GM10248 (cell line): ENCODE results near the gene NPIPB2.

Experiments
- CTCF ChIA-PET: fragments of 300-600 bp; sonication (Branson Sonifier 250); formaldehyde crosslinking; extraction: SDS; loops from one replicate; lab custom pipeline; 2021; ENCODE audit warnings: antibody characterized with exemption; lab: Yijun Ruan, JAX
- POLR2A ChIA-PET: fragments of 350-650 bp; sonication (Branson Sonifier 250); formaldehyde crosslinking; extraction: SDS; loops from one replicate; lab custom pipeline; 2020; ENCODE audit warnings: antibody characterized with exemption; lab: Yijun Ruan, JAX
- DNase-seq: peaks from one replicate; pipeline ENCODE4 v3.0.0; 2012; ENCODE audit errors: extremely low spot score
- TF ChIP-seq, protein P1 (sequence below): IDR thresholded peaks from 2 replicates; pipeline ENCODE4 v1.5.1; 2012; ENCODE audit warnings: mild to moderate bottlenecking, low read depth; ENCODE audit errors: extremely low read depth, missing control alignments, control extremely low read depth

Gene NPIPB2

GRCh38 chr16:11914210-11915113, 27.4 kb downstream of the NPIPB2 start:
- DNase-seq: no peak
- TF ChIP-seq, protein P1, sequence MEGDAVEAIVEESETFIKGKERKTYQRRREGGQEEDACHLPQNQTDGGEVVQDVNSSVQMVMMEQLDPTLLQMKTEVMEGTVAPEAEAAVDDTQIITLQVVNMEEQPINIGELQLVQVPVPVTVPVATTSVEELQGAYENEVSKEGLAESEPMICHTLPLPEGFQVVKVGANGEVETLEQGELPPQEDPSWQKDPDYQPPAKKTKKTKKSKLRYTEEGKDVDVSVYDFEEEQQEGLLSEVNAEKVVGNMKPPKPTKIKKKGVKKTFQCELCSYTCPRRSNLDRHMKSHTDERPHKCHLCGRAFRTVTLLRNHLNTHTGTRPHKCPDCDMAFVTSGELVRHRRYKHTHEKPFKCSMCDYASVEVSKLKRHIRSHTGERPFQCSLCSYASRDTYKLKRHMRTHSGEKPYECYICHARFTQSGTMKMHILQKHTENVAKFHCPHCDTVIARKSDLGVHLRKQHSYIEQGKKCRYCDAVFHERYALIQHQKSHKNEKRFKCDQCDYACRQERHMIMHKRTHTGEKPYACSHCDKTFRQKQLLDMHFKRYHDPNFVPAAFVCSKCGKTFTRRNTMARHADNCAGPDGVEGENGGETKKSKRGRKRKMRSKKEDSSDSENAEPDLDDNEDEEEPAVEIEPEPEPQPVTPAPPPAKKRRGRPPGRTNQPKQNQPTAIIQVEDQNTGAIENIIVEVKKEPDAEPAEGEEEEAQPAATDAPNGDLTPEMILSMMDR: no peak
- ChIA-PET POLR2A (no interaction called here), CTCF (interaction anchor here (1.0 to 1.7 kb wide), 3 partner anchors 34 to 518 kb away, joined by 3 to 5 read pairs (median 4); no protein-coding TSS in a partner anchor)

- TF ChIP-seq, protein P1: no peak
- CTCF ChIA-PET: interaction anchor here (1.0 to 1.7 kb wide), 3 partner anchors 35 to 517 kb away, joined by 3 to 5 read pairs (median 4); no protein-coding TSS in a partner anchor
- no peak for DNase-seq
- POLR2A ChIA-PET: no interaction called here
Observed at GRCh38 chr16:11913425-11914079, 28.3 kb downstream of the NPIPB2 start.

DNA sequence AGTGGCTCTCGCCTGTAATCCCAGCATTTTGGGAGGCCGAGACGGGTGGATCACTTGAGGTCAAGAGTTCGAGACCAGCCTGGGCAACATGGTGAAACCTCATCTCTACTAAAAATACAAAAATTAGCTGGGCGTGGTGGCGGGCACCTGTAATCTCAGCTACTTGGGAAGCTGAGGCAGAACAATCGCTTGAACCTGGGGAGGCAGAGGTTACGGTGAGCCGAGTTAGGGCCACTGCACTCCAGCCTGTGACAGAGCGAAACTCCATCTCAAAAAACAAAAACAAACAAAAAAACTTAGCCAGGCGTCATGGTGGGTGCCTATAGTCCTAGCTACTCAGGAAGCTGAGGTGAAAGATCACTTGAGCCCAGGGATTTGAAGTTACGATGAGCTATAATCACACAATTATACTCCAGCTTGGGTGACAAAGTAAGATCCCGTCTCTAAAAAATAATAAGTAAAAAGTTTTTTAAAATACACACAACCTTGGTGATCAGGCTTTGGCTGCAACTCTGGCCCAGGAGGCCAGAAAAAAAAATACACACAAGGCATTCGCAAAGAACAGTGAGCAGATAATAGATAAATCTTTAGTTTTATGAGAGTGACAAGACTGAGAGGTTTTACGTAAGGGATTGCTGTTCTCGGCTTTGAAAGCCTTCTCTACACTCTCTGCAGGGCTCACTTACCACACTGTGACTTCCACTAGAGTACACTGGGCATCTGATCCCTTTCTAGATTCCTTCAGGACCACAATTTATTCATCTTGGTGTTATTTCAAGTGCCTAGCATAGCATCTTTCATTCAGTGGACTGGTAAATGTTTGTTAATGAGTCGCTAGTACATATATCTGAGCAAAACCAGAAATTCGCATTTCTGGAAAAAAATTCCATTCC, 31.9 kb downstream of the NPIPB2 start:
- POLR2A ChIA-PET: no interaction called here
- TF ChIP-seq, protein P1: no peak
- CTCF ChIA-PET: no interaction called here
- DNase-seq: no peak

DNA sequence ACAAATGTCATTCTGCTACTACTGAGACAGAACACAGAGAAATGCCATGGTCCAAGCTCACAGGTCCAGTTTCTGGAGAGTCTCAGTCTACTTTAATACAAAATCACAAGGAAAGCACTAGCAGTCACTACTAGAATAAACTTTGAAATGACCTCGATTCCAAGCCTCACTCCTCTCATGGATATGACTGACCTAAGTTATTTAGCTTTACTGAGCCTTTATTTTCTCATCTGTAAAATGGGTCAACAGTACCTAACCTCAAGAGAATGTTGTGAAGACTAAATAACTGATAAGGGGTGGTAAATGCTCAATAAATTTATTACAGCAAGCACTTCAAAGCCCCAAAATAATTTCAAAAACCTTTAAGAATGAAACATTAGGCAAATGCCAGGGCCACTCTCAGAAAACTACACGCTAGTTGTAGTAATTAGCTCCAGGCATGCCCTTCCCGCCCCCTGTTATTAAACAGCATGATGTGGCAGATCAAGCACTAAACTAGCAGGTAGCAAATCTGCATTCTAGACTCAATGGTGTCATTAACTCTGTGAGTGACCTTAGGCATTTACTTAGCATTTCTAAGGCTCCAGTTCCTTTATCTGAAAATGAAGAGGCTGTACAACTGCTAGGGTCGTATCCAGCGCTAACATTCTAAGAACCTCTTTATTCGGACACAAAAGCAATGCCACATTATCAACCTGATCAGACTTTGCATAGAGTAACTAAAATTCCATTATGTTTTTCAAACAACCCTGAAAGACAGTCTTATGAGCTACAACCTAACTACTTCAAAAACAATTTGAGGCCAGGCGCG, 34.5 kb downstream of the NPIPB2 start:
- ChIA-PET CTCF (interaction anchor here (0.8 to 3.7 kb wide), 5 partner anchors 9 to 160 kb away, joined by 3 to 12 read pairs (median 4); partner anchors contain the start of gene GSPT1), POLR2A (interaction anchor here (0.9 kb wide), 1 partner anchor 8 kb away, joined by 3 read pairs; the partner anchor contains the start of gene GSPT1)
- no peak for DNase-seq
- TF ChIP-seq, protein P1: no peak

- CTCF ChIA-PET: no interaction called here
- DNase-seq: no peak
- POLR2A ChIA-PET: no interaction called here
- TF ChIP-seq, protein P1: no peak
Observed at GRCh38 chr16:11903906-11904305, 37.9 kb downstream of the NPIPB2 start.
